H1 (cell line): ENCODE data around the gene LIPA. TPM values are rescaled to one million over a fixed set of nuclear protein-coding genes. Genes with fewer than 3 reads are reported as not detected.

Source experiments
- CHD7 ChIP-seq: fragments of 300-600 bp; sonication (generic); IDR thresholded peaks from 2 replicates; pipeline ENCODE4 v1.7.1; 2012; ENCODE audit warnings: low read length, moderate library complexity, mild to moderate bottlenecking, inconsistent platforms; ENCODE audit not compliant: insufficient replicate concordance
- polyA plus RNA-seq, 7 experiments: library from polyadenylated mRNA; depleted of rRNA in 3 of 7; stranded (reverse) in 5 of 7; unstranded in 2 of 7; fragments of >200 nt in 5 of 7; fragments of 200-250 nt in 2 of 7; gene quantifications; 1 replicate in 5 of 7; 2 replicates in 1 of 7; 4 replicates in 1 of 7; pipeline versions ENCODE4 v1.2.1 to v1.2.3, GENCODE V29; 2011 to 2013; ENCODE audit warnings: missing spikeins in 2 of 7, mixed read lengths in 2 of 7
- total RNA-seq: library from RNA; stranded (reverse); fragmentation: NEBNext Ultra II Directional; extraction: Animal tissue kit (Norgen Biotek cat#: 25700); gene quantifications from 2 replicates; pipeline ENCODE4 v1.2.1, GENCODE V29; 2021

LIPA gene
- total and polyA plus RNA-seq, 2 of the 8 experiments (the other 6 are each of a cell fraction or from before 2014, with no cell fraction given): 18.1 to 32.4 TPM

- no peak for TF ChIP-seq CHD7
Measured at GRCh38 chr10:89245802-89246201, 5.8 kb downstream of the LIPA start (continued).
